ENCODE data around the gene ERN2. TPM values are rescaled to one million over a fixed set of nuclear protein-coding genes. Genes with fewer than 3 reads are reported as not detected.

The ERN2 gene
- total RNA-seq, 1 donor from 2014 or later = 0.60 TPM

- TF ChIP-seq CTCF (IDR thresholded peaks at IDR 0.05; ENCODE audit: unreplicated experiment) = no peak
- Mint-ChIP-seq H3K4me1 (ENCODE audit: low read depth) (peaks cover 9% of the 10 kb centered on the region), H3K27ac (no peak overlapping the region), H3K4me3 (ENCODE audit: low read depth) (no peak overlapping the region), H3K27me3 (peaks cover 4% of the 10 kb centered on the region), H3K9me3 (ENCODE audit: low read depth) (peaks cover 3% of the 10 kb centered on the region), H3K36me3 (ENCODE audit: insufficient read depth) (no peaks in the 10 kb centered on the region)
- DNase-seq (ENCODE audit: low spot score, unreplicated experiment) = no peak
Observed at GRCh38 chr16:23699100-23699499, 13.9 kb downstream of the ERN2 start.

- no peak for DNase-seq (ENCODE audit: low spot score, unreplicated experiment)
- TF ChIP-seq CTCF (IDR thresholded peaks at IDR 0.05; ENCODE audit: unreplicated experiment) = no peak
- H3K4me1 Mint-ChIP-seq (ENCODE audit: low read depth) = peaks cover 9% of the 10 kb centered on the region
- no peak overlapping the region for H3K4me3 Mint-ChIP-seq (ENCODE audit: low read depth)
- no peaks in the 10 kb centered on the region for H3K9me3 Mint-ChIP-seq (ENCODE audit: low read depth)
- no peak overlapping the region for H3K27ac Mint-ChIP-seq
- no peaks in the 10 kb centered on the region for H3K36me3 Mint-ChIP-seq (ENCODE audit: insufficient read depth)
- no peaks in the 10 kb centered on the region for H3K27me3 Mint-ChIP-seq
Observed at GRCh38 chr16:23695756-23696155, 17.3 kb downstream of the ERN2 start.

- Mint-ChIP-seq H3K36me3 (ENCODE audit: insufficient read depth) (peaks cover 2% of the 10 kb centered on the region), H3K9me3 (ENCODE audit: low read depth) (no peaks in the 10 kb centered on the region), H3K4me3 (ENCODE audit: low read depth) (peak overlapping the region; percentile 70), H3K4me1 (ENCODE audit: low read depth) (peaks cover 9% of the 10 kb centered on the region), H3K27ac (no peak overlapping the region), H3K27me3 (no peaks in the 10 kb centered on the region)
- peak; percentile 46 for DNase-seq (ENCODE audit: low spot score, unreplicated experiment)
- no peak for TF ChIP-seq CTCF (IDR thresholded peaks at IDR 0.05; ENCODE audit: unreplicated experiment)
Observed at GRCh38 chr16:23694644-23695373, 18.2 kb downstream of the ERN2 start.

- H3K4me3 Mint-ChIP-seq (ENCODE audit: low read depth) = peak overlapping the region; percentile 70
Observed at GRCh38 chr16:23694265-23694643, 18.8 kb downstream of the ERN2 start.

GRCh38 chr16:23692190-23692837, 20.7 kb downstream of the ERN2 start:
- Mint-ChIP-seq H3K27ac (no peak overlapping the region), H3K27me3 (no peaks in the 10 kb centered on the region), H3K9me3 (ENCODE audit: low read depth) (no peaks in the 10 kb centered on the region), H3K4me1 (ENCODE audit: low read depth) (peaks cover 9% of the 10 kb centered on the region), H3K4me3 (ENCODE audit: low read depth) (no peak overlapping the region), H3K36me3 (ENCODE audit: insufficient read depth) (peaks cover 9% of the 10 kb centered on the region)
- TF ChIP-seq CTCF (IDR thresholded peaks at IDR 0.05; ENCODE audit: unreplicated experiment) = no peak
- DNase-seq (ENCODE audit: low spot score, unreplicated experiment) = no peak

More at GRCh38 chr16:23694265-23694643, 18.8 kb downstream of the ERN2 start:
- Mint-ChIP-seq H3K4me1 (ENCODE audit: low read depth) (peaks cover 9% of the 10 kb centered on the region), H3K36me3 (ENCODE audit: insufficient read depth) (peaks cover 5% of the 10 kb centered on the region), H3K9me3 (ENCODE audit: low read depth) (no peaks in the 10 kb centered on the region), H3K27ac (no peak overlapping the region), H3K27me3 (no peaks in the 10 kb centered on the region)
- no peak for TF ChIP-seq CTCF (IDR thresholded peaks at IDR 0.05; ENCODE audit: unreplicated experiment)
- no peak for DNase-seq (ENCODE audit: low spot score, unreplicated experiment)
